HCEC 1CT (cell line): Measurements from ENCODE around the gene PTPN2.
"Not testable (repeated sequence)": the region's sequence is repeated elsewhere in the genome, so short reads cannot be mapped to it uniquely, and the experiment has no call there.

Experiments
- DNase-seq: peaks from one replicate; pipeline ENCODE4 v3.0.0-alpha.2; 2017

PTPN2 gene

DNA sequence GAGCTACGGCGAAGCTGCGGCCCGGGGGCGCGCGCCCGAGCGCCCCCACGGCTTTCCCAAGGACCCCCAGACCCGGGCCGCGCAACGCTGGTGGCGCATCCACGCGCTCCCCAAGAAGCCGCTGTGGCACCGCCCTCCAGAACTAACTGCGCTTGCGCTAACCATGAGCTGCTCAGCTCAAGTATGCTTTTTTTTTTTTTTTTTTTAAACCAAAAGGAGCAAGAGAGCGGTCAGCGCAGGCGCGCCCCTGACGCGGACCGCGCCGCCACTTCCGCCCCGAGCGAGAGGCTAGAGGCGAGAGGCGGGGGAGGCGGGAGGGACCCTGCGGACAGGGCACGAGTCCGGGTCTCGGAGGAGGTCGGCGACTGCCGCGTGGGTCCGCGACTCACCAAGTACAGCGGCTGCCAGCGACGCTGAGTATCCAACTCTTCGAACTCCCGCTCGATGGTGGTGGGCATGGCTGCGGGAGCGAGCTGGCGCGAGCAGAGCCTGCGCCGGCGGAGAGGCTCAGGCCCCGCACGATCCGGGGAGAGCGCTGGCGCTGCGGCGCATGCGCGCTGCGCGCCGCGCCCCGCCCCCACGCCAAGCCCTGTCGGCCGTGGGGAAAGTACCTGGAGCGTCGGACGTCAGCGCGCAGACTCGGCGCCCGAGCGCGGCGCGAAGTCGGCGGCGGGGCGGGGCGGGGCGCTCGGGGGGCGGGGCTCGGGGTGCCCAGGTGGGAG lies at the start of gene PTPN2:
TSS of gene PTPN2 (minus strand) at position 554 of the 722 bp plus-strand sequence. CDS start at position 458, 96 bp downstream.
- DNase-seq, result peak; percentile 89

DNA sequence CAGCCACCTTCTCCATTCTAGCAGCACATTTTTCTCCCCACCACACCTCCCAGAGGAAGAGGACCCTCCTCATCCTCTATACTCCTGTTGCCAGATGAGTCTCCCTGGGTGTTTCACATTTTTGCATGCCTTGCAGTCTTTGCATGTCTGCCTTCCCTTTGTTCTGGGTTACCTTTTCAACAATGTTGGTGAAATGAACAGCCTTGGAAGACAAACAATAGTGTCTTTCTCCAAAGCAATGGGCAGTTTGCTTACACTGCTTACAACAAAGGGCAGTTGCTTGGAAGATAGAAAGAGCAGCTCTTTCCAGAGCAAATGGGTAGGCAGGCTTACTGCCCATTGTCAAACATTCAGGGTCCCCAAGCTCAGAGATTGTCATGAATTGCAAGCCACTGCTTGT lies 49.3 kb upstream of the PTPN2 start:
- no peak for DNase-seq

DNA sequence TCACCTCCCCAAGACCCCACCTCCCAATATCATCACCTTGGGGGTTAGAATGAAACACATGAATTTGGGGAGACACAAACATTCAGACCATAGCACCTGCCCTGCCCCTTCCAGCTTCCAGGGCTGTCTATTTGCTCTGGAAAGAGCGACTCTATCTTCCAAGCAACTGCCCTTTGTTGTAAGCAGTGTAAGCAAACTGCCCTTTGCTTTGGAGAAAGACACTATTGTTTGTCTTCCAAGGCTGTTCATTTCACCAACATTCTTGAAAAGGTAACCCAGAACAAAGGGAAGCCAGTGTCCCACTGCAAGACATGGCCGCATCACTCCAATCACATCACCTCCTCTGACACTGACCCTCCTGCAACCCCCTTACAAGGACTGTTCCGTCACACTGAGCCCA lies 46.9 kb upstream of the PTPN2 start:
- DNase-seq, result no peak

DNA sequence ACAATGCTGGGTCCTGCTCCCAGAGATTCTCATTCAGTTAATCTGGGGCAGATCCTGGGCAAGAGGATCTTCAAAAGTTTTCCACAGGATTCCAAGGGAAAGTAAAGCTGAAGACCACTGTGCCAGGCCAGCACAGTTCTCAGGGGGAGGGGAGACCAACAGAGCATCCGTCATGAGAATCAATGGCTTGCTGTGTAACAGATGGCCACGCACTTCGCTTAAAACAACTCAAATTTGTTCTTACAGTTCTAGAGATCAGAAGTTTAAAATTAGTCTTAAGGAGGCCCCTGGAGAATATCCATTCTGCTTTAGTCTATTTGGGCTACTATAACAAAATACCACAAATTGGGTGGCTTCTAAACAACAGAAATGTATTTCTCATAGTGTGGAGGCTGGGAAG lies 46.3 kb upstream of the PTPN2 start:
- DNase-seq, result no peak

DNA sequence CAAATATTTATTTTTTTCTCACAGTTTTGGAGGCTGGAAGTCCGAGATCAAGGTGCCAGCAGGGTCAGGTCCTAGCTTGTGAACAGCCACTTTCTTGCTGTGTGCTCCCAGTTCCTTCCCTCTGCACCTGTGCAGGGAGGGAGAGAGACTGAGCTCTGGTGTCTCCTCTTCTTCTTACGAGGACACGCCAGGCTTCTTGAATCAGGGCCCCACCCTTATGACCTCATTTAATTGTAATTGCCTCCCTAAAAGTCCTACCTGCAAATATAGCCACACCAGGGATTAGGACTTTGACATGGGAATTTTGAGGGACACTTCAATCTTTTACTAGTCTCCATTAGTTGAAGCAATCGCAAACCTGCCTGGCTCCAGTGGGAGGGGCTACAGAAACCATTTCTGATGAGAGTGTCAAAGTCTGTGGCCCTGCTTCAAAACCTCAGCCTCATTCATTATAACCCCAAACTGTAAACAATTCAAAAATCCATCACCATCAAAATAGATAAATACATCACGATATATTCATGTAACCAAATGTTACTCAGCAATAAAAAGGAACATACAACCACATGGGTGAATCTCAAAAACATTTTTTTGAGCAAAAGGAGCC lies 45.5 kb upstream of the PTPN2 start:
- DNase-seq, result no peak

DNA sequence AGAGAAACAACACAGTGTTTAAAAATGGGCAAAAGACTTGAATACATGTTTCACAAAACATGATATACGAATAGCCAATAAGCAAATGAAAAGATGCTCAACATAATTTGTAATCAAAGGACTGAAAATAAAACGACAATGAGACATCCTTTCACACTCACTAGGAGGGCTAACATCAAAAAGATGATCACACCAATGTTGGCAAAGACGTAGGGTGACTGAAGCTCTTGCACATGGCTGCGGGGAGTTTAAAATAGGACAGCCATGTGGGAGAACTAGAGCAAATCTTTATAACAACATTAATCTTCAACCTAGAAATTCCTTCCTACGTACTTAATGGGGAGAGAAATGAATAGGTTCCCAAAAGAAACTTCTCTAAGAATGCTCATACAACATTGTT lies 44.6 kb upstream of the PTPN2 start:
- DNase-seq, result no peak

DNA sequence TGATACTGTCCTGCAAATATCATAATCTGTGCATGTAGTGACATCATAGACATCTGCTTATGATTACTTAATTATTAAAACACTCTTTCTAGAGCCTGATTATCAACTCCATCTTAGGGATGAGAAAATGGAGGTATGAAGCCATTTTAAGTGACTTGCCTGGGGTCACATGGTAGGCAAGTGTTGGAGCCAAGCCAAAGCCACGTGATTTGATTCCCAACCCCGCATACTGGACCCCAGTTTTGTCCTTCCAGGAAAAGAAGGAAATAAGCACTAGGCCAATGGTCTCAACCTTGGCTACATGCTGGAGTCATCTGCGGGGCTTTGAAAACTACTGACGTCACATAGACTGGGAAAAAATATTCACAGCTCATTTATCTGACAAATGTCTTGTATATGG lies 44.2 kb upstream of the PTPN2 start:
- DNase-seq, result no peak

DNA sequence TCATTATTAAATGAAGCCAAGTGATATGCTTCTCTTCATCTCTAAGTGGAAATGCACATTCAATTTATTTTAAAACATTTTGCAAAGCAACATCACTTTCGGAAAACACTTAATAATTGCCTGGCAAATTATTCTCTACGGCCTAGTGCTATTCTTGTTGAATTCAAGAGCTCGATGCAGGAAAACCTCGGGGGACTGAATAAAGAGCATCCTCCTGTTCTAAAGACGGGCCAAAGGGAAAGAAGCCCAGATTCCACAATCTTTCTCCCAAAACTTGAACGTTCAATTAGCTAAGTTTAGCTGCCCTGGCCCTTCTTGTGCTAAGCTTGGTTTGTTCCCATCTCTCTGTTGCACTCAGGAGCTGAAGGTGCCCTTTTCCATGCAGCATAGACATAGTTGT lies 40.6 kb upstream of the PTPN2 start:
- DNase-seq, result no peak

DNA sequence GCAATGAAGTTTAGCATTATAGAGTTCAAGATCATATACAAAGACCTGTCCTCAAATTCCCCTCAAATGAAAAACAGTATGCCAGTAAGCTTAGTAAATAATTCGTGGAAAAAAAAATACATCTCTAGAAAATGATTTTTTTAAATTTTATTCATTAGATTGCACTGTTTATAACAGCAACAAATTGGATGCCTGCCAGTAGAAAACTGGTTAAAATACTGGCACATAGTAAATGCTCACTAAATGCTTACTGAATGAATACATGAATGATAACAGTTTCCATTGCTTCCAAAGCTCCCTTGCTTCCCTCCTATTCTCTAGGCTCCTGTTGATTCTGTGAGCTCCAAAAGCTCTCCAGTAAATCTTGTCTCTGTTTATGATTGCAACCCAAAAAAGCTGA lies 38.2 kb upstream of the PTPN2 start:
- DNase-seq, result no peak

DNA sequence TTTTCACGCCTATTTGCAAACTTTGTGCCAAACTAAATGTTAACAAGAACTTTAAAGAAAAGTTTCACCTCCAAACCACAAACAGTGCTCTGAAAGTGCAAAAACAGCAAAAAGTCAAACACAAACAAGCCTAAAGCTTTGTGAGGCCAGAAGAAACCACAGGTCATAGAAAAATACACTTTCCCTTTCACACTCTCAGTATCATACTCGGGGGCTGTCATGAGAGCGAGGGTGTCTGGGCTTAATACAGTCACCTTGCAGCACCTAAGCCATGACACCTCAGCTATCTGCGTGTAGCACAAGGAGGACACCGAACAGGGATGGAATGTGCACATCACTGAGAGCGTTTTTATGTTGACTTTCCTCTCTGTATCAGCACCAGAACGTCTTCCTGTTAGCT lies 37.1 kb upstream of the PTPN2 start:
- DNase-seq, result no peak

DNA sequence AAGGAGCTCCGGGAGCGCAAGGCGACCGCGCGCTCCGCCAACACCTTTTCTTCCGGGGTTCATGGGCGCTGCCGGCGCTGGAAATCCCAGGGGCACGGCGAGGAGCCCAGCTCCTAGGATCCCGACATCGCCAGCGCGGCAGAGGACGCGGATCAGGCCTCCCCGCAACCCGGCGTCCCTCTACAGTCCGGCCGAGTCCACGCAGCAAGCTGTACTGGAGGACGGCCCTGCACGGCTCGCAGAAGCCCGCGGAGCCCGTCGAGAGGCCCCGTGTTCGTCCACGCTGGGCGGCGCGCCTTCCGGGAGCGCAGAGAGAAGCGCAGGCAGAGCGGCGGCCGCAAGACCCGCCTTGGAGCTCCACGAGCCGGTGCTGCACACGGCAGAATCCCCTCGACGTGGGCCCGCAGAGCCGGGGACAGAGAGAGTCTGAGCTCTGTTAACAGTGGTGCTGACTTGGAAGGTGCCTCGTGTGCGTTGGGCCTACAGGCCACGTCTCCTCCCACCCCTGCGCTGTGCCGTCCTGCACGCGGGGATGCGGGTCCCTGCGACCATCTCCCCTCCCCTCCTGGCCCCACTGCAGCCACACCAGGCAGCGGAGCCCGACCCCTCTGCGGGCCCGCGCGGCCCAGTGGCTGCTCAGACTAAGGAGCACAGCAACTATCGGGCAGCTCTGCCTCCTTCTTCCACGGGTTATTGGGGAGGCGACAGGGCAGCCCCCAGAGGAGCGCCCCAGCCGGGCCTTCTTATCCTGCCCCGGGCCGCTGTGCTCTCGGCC lies 28.1 kb upstream of the PTPN2 start:
- DNase-seq, result no peak

DNA sequence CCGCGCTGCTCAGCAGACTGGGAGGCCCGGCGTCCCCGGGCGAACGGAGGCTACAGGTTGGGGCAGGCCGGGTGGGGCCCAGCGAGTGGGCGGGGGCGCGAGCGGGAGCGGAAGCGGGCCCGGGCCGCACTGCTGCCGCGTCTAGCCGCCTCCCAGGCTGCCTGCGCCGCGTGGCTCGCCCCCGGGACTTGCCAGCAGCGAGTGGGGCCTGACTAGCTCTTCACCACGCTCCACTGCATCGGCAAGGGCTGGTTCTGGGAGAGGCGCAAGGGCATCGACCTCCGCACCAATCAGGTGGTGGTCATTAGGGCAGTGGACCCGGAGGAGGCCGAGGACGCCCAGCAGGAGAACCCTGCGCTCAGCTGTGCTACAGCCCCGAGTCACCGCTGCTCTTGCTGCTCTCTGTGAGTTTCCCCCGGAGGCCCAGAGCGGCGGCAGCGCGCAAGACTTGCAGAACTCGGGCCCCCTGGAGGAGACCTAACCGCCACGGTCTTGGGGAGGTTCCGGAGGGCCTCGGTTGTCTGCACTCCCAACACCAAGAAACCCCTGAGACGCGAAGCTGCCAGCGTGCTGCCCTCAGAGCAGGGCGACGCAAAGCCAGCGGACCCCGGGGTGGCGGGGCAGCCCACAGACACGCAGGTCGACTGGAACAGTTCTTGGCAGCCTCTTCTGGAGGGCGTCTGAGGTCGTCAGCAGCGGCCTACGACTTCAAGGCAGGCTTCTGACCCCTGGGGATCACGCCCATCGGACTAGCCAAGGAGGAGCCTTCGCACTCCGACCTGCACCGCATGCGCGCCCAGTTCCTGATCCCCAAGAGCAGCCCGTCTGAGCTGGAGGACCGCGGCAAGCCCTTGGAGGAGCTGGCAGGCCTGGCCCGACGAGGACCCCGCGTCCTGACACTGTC lies 27.2 kb upstream of the PTPN2 start:
- no peak for DNase-seq

DNA sequence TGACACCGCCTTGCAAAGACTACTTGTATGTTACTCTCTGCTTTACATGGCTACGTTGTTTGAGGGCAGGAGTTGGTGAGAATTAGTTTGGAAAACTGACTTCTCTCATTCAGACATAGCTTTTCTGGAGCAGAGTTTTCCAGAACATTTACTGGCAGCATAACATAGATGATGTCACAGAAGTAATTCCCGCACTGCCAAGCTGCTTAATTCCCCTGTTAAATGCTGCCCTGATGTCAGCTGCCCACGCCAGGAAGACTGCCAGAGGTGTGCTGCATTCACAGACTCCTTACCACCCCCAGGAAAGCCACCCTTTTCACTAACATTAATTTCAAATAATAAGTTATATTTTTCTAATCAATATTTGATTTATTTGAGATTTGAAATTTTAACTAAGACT lies 24.7 kb upstream of the PTPN2 start:
- no peak for DNase-seq

DNA sequence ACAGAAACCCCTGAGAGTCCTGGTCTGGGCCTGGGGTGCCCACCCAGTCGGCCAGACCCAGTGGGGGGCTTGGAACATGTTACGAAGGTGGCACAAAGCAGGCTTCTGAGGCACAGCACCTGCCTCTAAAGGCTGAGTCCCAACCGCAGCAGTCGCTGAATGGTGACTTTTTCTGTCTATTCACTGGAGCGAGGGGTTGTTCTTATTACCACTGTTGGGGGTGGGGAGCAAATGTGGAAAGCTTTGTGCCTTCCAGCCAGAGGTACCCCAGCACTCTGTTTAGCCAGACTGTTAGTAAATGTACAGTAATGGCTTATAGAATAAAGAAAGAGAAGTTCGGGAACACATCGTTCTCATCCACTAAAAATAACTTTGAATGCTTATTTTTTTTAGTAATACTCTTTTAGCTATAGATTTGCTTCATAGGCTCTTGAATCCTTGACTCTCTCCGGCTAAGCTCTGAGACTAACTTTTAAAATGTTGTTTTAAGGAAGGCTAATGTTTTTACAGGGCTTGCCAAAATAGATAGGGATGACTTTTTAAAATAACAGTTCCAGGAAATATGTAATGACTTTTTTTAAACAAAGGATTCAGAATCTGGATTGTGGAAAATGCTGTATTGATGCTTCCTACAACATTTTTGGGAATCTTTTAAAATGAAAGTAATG lies 23.4 kb upstream of the PTPN2 start:
- no peak for DNase-seq

DNA sequence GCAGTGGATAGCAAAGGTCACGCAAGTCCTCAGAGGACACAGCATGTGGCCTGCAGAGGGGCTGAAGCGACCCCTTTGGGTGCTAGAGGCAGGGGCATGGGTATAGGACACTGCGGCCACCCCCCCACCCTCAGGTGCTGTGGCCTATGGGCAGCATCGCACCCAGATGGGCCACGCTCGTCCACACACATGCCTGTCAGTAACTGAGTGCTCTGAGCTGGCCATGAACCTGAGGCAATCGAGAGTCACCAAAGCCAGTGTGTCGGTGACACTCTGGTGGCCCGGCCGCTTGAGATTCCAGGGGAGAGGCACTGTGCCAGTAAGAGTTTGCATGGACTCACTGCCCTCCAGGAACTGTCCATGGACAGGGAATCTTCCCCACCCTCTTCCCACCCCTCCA lies 22.7 kb upstream of the PTPN2 start:
- DNase-seq, result no peak

DNA sequence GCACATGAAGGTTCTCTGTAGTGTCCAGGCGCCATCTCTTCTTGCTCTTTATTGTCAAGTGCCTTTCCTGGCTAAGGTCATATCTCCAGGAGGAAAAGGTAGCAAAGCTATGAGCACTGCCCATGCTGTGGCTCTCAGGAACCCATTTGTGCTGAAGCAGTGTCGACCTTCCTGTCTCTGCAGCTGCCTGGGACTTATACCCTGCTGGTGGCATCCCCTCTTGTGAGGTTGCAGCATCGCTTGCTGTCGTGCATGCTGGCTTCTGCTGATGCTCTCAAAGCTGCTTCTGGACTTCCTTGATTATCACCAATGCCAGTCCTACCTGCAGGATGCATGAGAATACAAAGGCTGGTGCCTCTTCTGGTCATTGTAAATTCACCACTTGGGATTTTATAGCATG lies 22.1 kb upstream of the PTPN2 start:
- DNase-seq, result no peak

DNA sequence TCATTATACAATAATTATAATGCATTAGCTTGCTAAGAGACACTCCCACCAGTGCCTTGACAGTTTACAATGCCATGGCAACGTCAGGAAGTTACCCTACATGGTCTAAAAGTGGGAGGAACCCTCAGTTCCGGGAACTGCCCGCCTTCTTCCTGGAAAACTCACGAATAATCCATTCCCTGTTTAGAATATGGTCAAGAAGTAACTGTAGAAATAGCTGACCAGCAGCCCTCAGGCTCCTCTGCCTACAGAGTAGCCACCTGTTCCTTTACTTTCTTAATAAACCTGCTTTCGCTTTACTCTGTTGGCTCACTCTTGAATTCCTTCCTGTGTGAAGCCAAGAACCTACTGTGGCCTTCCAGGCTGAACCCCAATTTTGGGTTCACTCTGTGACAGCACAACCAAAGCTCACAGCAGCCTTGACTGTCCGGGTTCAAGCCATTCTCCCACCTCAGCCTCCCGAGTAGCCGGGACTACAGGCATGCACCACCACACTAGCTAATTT lies 20.0 kb upstream of the PTPN2 start:
- no peak for DNase-seq

DNA sequence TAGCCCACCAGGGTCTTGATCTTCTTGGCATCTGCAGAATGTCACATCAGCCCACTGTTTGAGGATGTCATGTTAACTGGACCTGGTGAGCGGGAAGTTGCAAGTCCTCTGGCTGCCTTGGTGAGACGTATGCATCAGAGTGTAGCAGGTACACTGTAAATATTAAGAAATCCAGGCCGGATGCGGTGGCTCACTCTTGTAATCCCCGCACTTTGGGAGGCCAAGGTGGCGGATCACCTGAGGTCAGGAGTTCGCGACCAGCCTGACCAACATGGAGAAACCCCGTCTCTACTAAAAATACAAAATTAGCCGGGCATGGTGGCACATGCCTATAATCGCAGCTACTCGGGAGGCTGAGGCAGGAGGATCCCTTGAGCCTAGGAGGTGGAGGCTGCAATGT lies 17.2 kb upstream of the PTPN2 start:
- DNase-seq, result not testable (repeated sequence)

DNA sequence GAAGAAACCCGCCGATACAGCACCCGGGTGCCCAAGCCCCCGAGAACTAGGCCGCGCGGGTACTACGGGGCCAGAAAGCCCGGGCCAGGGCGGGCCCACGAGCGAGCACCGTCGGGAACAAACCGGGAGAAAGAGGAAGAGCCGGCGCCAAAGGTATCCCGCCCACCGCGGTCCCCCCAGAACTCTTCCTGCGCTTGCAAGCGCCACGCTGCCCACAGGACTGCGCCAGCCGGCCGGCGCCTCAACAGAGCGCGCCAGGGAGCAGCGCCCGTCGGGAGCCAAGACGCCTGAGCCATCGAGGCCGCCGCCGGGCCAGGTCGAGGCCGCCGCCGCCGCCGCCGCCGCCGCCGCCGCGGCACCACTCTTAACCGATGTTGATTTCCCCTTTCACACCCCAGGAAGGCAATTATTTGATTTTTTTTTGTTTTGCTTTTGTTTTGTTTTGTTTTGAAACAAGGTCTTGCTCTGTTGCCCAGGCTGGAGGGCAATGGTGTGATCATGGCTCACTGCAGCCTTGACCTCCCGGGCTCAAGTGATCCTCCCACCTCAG lies 12.8 kb upstream of the PTPN2 start:
- not testable (repeated sequence) for DNase-seq

DNA sequence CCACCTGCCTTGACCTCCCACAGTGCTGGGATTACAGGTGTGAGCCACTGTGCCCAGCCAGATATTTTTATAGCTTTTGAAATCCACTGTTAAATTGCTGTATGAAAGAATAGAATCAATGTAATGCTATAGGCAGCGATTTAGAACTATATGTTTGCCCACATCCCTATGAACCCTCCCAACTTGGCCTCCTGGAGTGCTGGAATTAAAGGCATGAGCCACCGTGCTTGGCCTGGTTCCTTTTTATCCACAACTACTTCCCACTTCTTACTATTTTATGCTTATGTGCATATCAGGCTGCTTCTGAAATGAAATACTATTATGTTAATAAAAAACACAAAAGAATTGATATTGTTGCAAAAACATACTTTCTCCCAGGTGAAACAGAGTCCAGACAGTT lies 11.6 kb upstream of the PTPN2 start:
- DNase-seq, result no peak

DNA sequence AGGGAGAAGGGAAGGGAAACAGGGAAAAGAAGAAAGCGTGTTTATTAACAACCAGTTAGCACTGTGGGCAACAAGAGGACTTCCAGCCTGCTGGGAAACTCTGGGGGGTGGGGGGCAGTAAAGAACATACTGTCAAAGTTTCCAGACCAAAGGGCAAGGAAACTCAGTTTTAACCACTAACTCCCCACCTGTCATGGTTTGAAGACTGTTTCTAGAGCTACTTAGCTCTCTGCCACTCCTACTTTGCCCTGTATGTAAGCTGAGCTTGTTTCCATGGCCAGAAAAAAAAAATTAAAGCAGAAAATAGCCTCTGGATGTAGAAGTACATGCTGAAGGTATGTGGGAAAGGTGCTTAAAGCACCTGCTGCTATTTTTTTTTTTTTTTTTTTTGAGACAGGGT lies 11.0 kb upstream of the PTPN2 start:
- DNase-seq, result no peak

DNA sequence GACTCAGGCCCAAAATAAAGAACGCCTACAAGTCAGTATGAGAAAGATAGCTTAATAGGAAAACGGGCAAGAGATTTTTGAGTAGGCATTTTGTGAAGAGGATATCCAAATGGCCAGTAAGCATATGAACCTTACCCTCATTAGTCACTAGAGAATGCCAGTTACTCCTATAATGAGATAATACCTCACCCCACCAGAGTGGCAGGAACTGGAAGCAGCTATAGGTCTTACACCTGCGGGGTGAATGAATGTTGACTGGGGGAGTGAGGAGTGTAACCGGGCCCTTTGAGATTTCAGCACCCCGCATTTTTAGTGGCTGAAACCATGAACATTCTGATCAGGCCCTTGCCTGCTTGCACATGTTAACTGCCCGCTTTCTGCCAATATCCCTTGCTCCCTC lies 7.5 kb upstream of the PTPN2 start:
- DNase-seq, result no peak
